WTC11 (cell line): ENCODE measurements around the gene ASB13.

Experiments used
- CTCF ChIP-seq: fragments of 200-600 bp; IDR thresholded peaks from 2 replicates; pipeline ENCODE4 v1.8.0; 2022; ENCODE audit warnings: antibody characterized with exemption
- STAT6 ChIP-seq: sonication (generic); formaldehyde crosslinking; conservative IDR thresholded peaks from 2 replicates; pipeline ENCODE4 v1.8.1; 2023; ENCODE audit warnings: mild to moderate bottlenecking, low read depth, missing genetic modification reagents, moderate library complexity

GRCh38 chr10:5594271-5595049 lies 71.9 kb downstream of the ASB13 start:
- TF ChIP-seq STAT6 (no peak), CTCF (no peak)
